ENCODE results near the gene MRPL21.
"Not testable (repeated sequence)": the region's sequence is repeated elsewhere in the genome, so short reads cannot be mapped to it uniquely, and the experiment has no call there.

Gene MRPL21

DNA sequence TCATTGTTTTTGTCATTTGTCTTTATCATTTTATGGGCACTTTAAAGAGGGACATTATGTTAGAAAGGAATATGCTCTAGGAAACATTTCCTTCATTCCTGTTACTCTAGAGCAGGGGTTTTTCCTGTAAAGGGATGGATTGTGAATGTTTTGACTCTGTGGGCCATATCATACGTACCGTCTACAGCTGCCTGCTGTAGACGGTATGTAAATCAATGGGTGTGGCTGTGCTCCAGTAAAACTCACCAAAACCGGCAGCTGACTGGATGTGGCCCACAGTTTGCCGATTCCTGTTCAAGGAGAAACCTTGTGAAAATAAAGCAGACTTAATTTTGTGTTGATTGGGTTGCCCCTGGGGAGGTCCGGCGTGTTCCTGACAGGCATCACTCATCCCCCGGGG lies 7.3 kb upstream of the MRPL21 start:
- no peak for DNase-seq (ENCODE audit: low read depth in 2 of 2)

DNA sequence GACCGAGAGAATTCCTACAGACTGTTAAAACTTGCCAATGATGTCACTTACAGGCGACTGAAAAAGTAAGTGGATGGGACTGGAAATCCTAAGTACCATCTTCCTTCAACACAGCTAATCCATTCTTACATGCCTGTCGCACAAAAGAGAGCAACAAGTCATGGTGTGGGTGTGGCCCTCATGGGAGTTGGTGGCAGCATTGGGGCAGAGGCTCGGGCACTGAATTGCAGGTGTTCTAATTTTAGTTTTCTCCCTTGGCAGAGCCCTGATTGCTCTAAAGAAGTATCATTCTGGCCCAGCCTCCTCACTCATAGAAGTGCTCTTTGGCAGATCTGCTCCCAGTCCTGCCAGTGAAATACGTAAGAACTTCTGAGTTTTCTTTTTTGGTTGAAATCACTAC lies 4.6 kb upstream of the MRPL21 start:
- DNase-seq (ENCODE audit: low read depth in 2 of 2) = no peak

DNA sequence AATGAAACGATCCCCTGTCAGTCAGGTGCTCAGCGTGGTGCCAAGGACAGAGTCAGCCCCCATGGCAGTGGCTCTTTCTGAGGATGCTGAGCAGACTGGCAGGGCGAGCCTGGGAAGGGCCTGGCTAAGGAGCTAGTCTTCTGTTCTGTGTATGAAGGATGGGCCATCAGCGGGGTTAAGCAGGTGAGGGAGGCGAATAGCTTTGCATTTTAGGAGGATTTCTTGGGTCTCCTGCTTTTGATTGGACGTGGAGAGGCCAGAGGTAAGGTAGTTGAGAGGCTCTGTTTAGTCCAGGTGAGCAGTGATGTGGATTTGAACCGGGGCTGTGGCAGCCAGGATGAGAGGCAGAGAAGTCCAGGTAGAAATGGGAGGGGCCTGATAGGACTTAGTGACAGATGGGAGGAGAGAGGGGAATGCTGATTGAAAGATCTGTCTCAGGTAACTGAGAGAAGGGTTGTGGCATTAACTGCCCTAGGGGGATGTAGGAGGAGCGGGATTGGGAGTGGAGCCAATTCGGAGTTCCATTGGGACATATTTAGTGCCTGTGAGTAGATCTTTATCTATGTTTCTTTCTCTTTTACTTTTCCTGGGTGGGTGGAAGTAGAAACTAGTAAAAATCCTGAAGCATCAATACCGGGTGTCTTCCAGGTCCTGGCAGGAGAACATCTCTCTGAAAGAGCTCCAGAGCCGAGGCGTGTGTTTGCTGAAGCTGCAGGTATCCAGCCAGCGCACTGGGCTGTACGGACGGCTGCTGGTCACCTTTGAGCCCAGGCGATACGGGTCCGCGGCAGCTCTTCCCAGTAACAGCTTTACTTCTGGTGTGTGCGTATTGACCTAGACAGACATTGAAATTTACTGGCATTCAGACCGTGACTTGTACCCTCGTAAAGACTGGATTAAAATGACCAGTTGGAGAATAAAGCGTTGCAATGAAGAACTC lies 2.1 kb upstream of the MRPL21 start:
- DNase-seq (ENCODE audit: low read depth in 2 of 2) = no peak

DNA sequence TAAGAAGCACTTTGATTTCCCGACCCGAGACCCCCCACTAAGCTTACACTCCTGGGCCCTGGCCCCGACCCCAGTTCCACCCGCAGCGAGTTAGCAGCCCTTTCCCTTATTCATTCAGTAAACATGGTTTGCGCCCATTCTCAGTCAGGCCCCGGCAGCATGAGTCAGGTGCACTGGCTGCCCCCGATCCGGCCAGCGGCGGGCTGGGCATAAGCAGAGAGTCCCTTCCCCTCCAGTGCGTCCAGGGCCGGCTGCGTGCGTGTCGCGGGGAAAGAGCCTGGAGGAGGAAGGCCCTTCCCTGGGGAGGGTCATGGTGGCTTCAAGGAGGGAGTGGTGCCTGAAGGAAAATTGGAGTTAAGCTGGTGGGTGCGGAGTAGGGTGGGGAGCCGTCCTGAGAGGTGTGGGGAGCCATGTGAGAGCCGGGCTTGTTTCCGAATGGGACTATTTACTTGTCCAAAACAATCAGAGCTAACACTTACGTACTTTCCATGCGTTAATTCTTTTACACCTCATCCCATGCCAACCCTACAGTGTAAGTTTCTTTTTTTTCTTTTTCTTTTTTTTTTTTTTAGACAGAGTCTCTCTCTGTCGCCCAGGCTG lies 716 bp upstream of the MRPL21 start:
- no peak for DNase-seq (ENCODE audit: low read depth in 2 of 2)

DNA sequence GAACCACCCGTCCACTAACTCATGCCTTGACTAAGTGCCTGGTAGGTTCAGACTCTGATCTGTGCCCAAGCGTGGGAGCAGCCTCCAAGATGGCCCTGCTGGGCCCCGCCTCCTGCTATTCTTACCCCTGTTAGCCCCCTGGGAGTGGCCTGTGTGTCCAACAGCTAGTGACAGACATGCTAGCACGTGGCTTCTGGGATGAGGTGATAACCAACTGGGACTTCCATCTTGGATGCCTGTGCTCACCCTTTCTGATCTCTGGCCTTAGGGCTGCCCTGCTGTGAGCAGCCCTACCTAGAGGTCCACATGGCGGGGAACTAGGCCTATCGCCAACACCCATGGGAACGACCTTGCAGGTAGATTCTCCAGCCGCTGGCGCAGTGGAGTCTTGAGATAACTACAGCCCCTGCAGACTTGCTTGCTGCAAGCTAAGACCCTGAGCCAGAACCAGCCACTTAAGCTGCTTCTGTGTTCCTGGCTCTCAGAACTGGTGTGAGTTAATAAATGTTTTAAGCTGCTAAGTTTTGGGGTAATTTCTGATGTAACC lies 2.7 kb downstream of the MRPL21 start:
- no peak for DNase-seq (ENCODE audit: low read depth in 2 of 2)

DNA sequence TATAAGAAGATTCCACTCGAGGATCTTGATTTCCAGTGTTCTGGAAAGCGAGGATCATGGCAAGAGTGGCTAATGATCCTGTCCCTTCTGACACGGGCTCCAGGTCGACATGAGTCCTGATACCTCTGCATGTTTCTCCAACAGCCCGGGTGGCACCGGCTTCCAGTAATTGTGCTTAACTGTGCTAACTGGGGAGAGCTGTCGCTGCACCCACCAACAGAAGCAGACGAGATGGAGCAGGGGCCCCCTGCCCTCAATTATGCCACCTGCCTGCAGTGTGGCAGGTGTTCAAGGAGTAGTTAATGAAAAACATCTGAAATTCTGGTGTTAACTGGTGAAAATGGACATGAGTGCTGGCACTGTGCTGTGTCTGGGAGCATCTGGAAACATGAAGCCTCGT lies 6.2 kb downstream of the MRPL21 start:
- DNase-seq (ENCODE audit: low read depth in 2 of 2) = no peak

DNA sequence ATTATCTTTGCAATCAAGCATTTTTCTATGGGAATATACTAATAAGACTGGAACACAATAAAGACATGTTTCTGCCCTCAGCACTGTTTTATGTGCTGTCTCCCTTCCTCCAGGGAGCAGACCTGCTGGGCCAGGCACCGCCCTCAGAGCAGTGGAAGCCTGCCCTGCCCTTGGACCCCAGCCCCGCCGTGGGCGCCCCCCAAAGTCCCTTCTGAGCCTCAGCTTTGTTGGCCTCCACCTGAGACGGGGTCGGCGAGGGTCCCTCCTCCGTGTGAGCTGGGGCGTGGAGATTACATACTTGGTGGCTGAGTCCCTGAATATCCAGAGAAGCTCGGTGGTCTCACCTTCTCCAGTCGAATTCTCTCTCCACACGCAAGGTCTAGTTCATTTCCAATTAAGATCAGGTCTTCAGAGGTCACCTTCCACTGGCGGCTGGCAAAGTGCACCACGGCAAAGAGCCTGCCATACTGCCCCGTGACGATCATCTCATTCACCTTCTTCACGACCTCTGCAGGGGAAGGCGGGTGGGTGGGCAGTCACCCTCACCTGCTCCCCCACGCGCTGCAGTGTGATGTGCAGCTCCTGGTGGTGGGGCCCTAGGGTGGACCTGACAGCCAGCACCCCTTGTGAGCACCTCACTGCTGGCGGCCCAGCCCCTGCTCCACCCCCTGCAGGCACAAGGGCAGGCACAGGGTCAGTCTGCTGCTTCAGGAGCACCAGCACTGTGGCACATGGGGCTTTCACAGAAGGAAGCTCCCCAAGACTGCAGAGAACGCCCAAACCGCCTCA lies 7.3 kb downstream of the MRPL21 start:
- no peak for DNase-seq (ENCODE audit: low read depth in 2 of 2)

DNA sequence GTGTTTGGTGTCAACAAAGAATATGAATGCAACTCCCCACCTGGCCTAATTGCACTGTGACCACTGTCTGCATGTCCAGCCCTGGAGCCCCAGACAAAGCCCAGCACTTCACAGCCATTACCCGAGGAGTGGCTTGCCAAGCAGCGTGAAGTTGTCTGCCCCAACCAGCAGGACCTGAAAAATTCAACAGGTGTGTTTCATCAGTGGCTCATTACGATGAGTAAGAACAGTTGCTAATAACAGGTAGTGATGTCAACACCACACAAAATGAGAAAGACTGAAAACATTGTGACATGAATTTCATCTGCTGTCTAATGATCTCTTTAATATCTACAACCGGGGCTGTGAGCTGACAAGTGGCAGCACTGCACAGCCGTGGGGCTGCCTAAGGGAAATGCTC lies 10.3 kb downstream of the MRPL21 start:
- DNase-seq (ENCODE audit: low read depth in 2 of 2) = no peak

DNA sequence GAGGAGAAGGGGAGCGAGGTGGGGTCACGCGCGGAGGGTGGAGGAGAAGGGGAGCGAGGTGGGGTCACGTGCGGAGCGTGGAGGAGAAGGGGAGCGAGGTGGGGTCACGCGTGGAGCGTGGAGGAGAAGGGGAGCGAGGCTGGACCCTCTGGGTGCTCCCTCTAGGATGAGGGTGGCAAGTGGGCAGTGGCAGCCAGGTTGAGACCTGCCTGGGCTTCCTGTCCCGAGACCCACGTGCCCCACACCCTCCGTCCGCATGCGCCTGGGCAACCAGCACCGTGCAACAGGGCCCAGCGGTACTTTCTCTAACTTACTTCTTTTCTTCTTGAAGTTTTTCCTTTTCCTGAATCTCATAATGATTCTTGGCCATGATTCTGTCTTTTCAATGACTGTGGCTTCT lies 11.1 kb downstream of the MRPL21 start:
- DNase-seq (ENCODE audit: low read depth in 2 of 2) = no peak

DNA sequence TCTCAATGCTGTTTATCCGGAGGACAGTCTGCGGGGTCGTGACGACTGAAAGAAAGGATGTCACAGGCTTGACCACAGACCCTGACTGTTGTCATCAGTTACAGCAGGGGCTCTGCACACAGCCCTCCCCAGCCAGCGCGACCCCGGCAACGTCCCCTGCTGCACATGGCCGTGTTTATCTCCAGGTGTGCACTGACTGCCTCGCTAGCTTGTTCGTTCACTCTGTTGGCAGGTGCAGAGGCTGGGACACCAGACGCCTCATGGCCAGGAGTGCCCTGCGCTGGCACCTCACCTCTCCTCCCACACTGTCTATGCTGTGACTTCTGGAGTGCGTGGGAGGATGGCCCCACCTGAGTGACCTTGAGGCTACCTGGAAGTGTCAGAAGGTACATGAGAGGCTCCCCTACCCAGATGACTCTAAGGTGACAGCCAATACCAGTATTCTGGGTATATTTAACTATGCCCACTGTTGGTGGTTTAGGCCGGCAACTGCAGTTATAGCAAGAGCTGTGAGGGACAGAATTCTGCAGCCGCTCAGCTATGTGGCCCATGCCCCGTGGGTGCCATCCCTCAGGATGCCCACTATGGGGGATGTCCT lies 12.2 kb downstream of the MRPL21 start:
- no peak for DNase-seq (ENCODE audit: low read depth in 2 of 2)

DNA sequence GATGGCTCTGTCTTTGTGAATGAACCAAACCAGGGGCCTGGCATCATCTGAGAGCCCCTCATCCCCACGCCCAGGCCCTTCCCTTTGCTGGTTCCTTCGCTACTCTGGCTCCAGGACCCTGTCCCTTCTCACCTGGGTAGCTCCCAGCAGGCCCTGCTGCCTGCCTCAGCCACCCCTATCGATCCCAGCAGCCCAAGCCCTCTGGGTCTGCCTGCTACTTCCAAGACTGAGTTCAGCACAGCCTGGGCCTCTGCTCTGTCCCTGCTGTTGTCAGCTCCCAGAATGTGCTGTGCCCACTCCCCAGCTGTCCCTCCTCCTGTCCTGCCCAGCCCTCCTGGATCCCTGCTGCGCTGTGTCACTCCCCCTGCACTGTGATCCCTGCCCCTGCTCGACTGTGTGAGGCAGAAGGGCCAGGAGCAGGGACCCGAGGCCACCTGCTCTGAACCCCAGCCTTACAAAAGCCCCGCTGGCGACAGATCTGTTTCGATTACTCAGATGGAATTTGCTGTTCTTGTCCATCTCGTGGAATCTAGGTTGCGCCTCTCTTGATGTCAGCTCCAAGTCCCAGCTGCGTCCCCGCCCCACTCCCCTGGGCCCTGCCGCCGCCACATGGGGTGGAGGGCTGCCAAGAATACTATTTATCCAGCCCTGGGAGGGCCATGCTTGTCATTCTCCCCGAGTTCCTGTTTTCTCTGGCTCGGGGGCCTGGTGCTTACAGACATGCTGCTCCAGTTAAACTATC lies 13.0 kb downstream of the MRPL21 start:
- no peak for DNase-seq (ENCODE audit: low read depth in 2 of 2)

DNA sequence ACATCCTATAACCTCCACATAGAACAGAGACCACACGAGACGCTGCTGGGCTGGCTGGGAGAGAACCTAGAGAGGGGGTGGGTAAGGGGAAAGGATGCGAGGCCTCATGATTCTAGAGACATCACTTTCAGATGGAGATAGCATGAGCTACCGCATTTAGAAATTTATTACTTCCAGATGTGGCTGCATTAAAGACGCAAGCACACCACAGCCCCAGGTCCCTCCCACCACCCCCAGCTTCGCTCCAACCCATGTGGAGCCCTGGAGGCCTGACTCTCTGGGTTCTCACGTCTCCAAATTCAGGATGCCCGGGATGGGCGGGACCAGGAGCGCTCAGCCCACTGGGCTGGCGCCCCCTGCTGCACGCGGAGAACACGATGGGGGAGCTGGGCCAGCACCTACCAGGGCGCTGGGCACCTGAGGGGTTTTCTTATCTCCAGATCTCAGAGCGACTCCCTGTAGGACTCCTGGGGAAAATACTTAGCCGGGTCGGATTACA lies 13.6 kb downstream of the MRPL21 start:
- DNase-seq (ENCODE audit: low read depth in 2 of 2) = no peak

DNA sequence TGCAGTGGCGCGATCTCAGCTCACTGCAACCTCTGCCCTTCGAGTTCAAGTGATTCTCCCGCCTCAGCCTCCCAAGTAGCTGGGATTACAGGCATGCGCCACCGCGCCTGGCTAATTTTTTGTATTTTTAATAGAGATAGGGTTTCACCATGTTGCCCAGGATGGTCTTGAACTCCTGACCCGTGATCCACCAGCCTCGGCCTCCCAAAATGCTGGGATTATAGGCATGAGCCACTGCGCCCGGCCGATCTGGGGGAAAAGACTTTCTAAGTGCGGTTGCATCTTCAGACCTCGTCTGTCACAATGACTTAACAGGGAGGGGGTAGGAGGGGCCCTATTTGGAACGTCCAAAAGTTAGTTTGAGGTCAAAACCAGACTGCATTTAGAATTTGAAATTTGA lies 18.8 kb downstream of the MRPL21 start:
- DNase-seq (ENCODE audit: low read depth in 2 of 2) = not testable (repeated sequence)

DNA sequence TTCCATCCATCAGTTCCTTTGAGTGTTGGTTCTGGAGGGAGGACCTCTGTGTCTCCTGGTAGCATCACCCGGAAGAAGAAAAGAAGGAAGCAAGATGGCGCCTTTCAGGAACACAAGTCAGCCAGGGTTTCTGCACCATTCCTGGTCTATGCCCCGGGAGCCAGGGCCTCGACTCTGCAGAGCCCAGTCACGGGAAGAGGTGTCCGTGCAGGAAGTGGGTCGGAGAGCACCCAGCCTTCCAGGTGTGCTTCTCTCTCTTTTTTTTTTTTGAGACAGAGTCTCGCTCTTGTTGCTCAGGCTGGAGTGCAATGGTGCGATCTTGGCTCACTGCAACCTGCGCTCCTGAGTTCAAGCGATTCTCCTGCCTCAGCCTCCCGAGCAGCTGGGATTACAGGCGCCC lies 21.2 kb downstream of the MRPL21 start:
- no peak for DNase-seq (ENCODE audit: low read depth in 2 of 2)

DNA sequence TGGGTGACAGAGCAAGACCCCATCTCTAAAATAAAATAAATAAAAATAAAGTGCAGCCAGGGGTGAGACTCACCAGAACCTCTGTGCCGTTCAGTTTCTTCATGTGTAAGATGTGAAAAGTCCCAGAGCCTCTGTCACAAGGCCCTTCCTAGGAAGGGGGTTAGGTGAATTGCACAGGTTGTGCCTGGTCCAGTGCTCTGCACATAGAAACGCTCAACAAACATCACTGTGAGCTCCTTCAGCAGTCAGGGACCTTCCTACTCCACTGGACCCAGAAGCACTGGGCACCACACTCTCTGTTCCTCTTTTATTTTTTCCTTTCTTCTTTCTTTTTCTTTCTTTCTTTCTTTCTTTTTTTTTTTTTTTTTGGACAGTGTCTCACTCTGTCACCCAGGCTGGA lies 22.3 kb downstream of the MRPL21 start:
- no peak for DNase-seq (ENCODE audit: low read depth in 2 of 2)

DNA sequence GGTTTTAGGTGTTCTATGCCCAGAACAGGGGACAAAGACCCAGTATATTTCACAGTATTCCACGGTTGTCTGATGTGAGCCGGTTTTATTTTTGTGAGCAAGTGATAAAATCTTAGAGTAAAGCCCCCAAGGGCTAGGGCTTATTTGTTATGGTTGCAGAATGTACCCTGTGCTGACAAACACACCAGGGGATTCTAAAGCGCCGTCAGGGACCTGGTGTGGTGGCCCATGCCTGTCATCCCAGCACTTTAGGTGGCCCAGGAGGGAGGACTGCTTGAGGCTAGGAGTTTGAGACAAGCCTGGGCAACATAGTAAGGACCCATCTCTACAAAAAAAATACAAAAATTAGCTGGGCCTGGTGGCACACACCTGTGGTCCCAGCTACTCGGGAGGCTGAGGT lies 22.8 kb downstream of the MRPL21 start:
- no peak for DNase-seq (ENCODE audit: low read depth in 2 of 2)

DNA sequence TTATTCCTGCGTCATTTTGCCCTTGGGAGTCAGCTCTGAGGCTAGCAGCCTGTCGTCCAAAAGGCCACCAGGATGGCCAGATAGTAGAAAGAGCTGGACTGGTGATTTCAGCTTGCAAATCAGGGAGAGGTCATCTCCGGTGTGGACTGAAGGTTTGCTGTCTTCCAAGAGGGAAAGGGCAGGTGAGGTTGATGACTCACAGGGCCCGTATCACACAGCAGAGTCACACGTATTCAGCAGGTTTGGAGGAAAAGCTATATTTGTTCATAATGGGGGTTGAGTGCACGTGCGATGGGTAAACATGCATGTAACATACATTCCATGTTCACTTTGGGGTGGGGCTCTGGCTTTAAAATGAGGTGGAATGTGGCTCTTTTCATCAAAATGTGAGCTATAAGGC lies 25.6 kb downstream of the MRPL21 start:
- DNase-seq (ENCODE audit: low read depth in 2 of 2) = no peak

DNA sequence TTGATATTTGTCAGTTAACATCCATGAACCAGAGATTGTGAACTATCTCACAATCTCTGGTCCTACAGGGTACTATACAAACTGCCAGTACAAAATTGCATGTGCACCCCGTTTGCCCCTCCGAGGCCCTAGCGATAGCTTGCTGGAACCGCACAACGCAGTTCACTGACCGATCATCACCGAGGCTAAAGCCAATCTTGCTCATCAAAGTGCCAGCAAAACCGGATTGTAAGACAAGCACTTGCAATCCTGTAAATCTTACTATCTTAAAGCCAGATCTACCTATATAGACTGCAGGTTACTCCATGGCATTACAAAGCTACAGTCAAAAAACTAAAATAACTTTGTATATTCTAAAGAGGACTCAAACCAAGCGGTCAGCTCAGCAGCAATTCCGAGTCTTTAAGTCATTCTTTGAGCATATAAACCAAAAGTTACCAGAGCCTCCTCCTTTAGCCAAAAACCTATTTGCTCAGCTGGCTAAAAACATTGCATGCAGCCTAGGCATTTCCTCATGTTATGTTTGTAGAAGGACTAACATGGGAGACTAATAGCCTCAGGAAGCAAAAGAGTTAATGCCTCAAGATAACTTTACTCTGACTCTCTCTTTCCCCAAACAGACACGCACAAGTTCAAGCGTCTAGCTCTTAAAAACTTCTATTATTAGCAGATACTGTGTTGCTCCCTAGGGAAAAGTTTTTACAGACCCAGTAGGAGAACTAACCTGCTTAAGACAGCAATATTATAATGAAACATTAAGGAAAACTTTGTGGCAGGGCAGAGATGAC lies 31.2 kb downstream of the MRPL21 start:
- no peak for DNase-seq (ENCODE audit: low read depth in 2 of 2)

DNA sequence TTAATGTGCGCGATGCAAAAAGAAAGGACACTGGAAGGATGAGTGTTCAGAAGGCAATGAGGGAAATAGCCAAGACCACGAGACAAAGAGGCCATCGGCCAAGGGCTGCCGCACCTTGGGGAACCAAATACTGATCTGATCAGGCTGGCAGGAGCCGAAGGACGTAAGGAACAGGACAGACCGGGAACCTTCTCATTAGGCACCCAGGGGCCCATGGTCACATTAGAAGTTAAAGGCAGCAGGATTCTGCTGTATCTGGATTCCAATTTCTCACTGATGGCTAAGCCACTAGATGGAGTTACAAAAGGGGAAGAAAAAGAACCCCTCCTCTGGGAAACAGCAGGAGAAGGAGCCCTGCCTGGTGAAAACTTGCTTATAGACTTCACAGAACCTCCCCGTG lies 33.2 kb downstream of the MRPL21 start:
- DNase-seq (ENCODE audit: low read depth in 2 of 2) = no peak

DNA sequence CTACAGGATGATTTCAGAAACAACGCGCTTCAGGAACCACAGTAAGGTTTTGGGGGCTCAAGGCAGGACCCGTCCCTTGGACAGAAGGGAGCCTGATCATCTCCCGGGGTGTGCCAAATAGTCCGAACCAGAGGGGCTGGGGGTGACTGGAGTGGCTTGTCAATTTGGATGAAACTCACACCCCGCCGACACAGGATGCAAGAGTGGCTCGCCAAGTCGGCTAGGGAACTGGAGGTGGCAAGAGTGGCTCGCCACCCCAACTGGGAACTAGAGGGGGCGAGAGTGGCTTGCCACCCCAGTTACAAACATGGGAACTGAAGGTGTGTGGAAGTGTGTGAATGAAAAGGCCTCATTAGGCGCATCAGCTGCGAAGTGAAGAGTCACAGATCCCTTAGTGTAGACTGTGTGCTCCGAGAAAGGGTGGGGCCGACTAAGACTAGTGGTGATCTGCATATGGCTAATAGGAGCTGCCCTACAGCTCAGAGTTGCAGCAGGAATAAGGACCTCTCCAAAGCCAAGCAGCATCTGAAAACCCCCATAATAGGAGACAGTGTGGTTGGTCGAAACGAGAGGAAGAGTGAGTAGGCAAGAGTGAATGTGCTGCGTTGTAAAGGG lies 35.3 kb downstream of the MRPL21 start:
- no peak for DNase-seq (ENCODE audit: low read depth in 2 of 2)

Measured in stimulated activated CD8-positive, alpha-beta memory T cell treated with anti-CD3 and anti-CD28 coated beads, Interleukin-7, amount 100 ng/mL, for 1 hour (primary cell).